Activated CD8-positive, alpha-beta memory T cell treated with anti-CD3 and anti-CD28 coated beads for 4 hours (primary cell): Measurements from ENCODE around the gene CCDC169.
"Not testable (repeated sequence)": the region's sequence is repeated elsewhere in the genome, so short reads cannot be mapped to it uniquely, and the experiment has no call there.

Source experiments
- DNase-seq, 2 donors: peaks; one replicate each; pipeline ENCODE4 v3.0.0-alpha.2; 2020; ENCODE audit warnings: low read depth in 2 of 2

CCDC169 gene

GRCh38 chr13:36297366-36298338 is at the start of gene CCDC169:
Gene CCDC169 (minus strand): TSS chr13:36297814. CDS start chr13:36297719, 95 bp downstream.
- DNase-seq, result peak; percentile 13 to 16

GRCh38 chr13:36346222-36347083 is 48.8 kb upstream of the CCDC169 start, which contains the start of gene SPART:
Gene SPART (minus strand): TSS chr13:36346394. CDS start chr13:36335830, 10,564 bp downstream.
- DNase-seq, result peak; percentile 72 to 74

GRCh38 chr13:36345438-36346221 is 48.0 kb upstream of the CCDC169 start:
- DNase-seq, result peak in 1 of 2 donors; percentile 6

GRCh38 chr13:36344886-36345437 is 47.3 kb upstream of the CCDC169 start:
- DNase-seq, result no peak

- DNase-seq, result no peak
These were observed 46.6 kb upstream of the CCDC169 start for GRCh38 chr13:36344173-36344572.

GRCh38 chr13:36343766-36344165 is 46.2 kb upstream of the CCDC169 start:
- no peak for DNase-seq

GRCh38 chr13:36342715-36343114 is 45.1 kb upstream of the CCDC169 start:
- DNase-seq, result no peak

- DNase-seq, result no peak
These were observed 44.1 kb upstream of the CCDC169 start for GRCh38 chr13:36341718-36342117.

- no peak for DNase-seq
These were observed 42.1 kb upstream of the CCDC169 start for GRCh38 chr13:36339600-36340155.

GRCh38 chr13:36337938-36338641 is 40.5 kb upstream of the CCDC169 start:
- DNase-seq, result no peak

- DNase-seq, result no peak
These were observed 35.4 kb upstream of the CCDC169 start for GRCh38 chr13:36332986-36333385.

- not testable (repeated sequence) for DNase-seq
These were observed 34.6 kb upstream of the CCDC169 start for GRCh38 chr13:36332255-36332654.

- DNase-seq, result no peak
These were observed 33.7 kb upstream of the CCDC169 start for GRCh38 chr13:36331280-36331679.

GRCh38 chr13:36329361-36329760 is 31.7 kb upstream of the CCDC169 start:
- DNase-seq, result no peak

GRCh38 chr13:36328821-36329220 is 31.2 kb upstream of the CCDC169 start:
- DNase-seq, result no peak

GRCh38 chr13:36325912-36326311 is 28.3 kb upstream of the CCDC169 start:
- no peak for DNase-seq

- not testable (repeated sequence) for DNase-seq
These were observed 27.3 kb upstream of the CCDC169 start for GRCh38 chr13:36324881-36325280.

GRCh38 chr13:36323951-36324566 is 26.4 kb upstream of the CCDC169 start:
- no peak for DNase-seq

- no peak for DNase-seq
These were observed 25.8 kb upstream of the CCDC169 start for GRCh38 chr13:36323408-36323807.

GRCh38 chr13:36319793-36320192 is 22.2 kb upstream of the CCDC169 start:
- DNase-seq, result not testable (repeated sequence)
